Loucy (cell line): ENCODE data around the gene RNU2-63P.

Source experiments
- H2AFZ ChIP-seq: fragments of 200-600 bp; sonication (generic); 2 replicates; pipeline ENCODE4 v1.6.0; 2016; ENCODE audit warnings: antibody characterized with exemption, mild to moderate bottlenecking, low read length, moderate library complexity
- H3F3A ChIP-seq: fragments of 200-600 bp; 2 replicates; pipeline ENCODE4 v1.6.0; 2016; ENCODE audit warnings: antibody characterized with exemption, low read depth, mild to moderate bottlenecking
- H3K27me3 ChIP-seq: fragments of 200-600 bp; sonication (generic); 2 replicates; pipeline ENCODE4 v1.6.1; 2014; ENCODE audit warnings: low read length, mild to moderate bottlenecking; ENCODE audit not compliant: insufficient read depth, poor library complexity, severe bottlenecking
- H3K36me3 ChIP-seq: fragments of 200-600 bp; sonication (generic); 2 replicates; pipeline ENCODE4 v1.6.1; 2016; ENCODE audit warnings: low read length; ENCODE audit not compliant: insufficient read depth
- H3K4me1 ChIP-seq: fragments of 200-600 bp; sonication (generic); 2 replicates; pipeline ENCODE4 v1.5.1; 2014; ENCODE audit warnings: low read length, mild to moderate bottlenecking; ENCODE audit not compliant: insufficient read depth, poor library complexity, severe bottlenecking
- H3K4me2 ChIP-seq: fragments of 200-600 bp; sonication (generic); 2 replicates; pipeline ENCODE4 v1.6.0; 2014; ENCODE audit warnings: antibody characterized with exemption, low read length, low read depth, mild to moderate bottlenecking; ENCODE audit not compliant: poor library complexity, severe bottlenecking
- H3K4me3 ChIP-seq: fragments of 200-600 bp; sonication (generic); 2 replicates; pipeline ENCODE4 v1.5.1; 2014; ENCODE audit warnings: low read length, mild to moderate bottlenecking, mixed read lengths; ENCODE audit not compliant: poor library complexity, severe bottlenecking
- H3K79me2 ChIP-seq: fragments of 200-600 bp; sonication (generic); 2 replicates; pipeline ENCODE4 v1.6.1; 2014; ENCODE audit warnings: low read length; ENCODE audit not compliant: insufficient read depth
- H3K9ac ChIP-seq: fragments of 200-600 bp; sonication (generic); 2 replicates; pipeline ENCODE4 v1.6.0; 2014; ENCODE audit warnings: mild to moderate bottlenecking, low read depth, low read length, moderate library complexity; ENCODE audit not compliant: poor library complexity, severe bottlenecking
- H3K9me2 ChIP-seq: fragments of 200-600 bp; sonication (generic); replicated peaks from 2 replicates; pipeline ENCODE4 v1.6.1; 2016; ENCODE audit warnings: low read depth, low read length, mixed read lengths
- H3K9me3 ChIP-seq: fragments of 200-600 bp; sonication (generic); 2 replicates; pipeline ENCODE4 v1.6.1; 2014; ENCODE audit warnings: mild to moderate bottlenecking, antibody characterized with exemption, low read length, low read depth; ENCODE audit not compliant: insufficient read depth
- H4K20me1 ChIP-seq: fragments of 200-600 bp; sonication (generic); 2 replicates; pipeline ENCODE4 v1.6.0; 2014; ENCODE audit warnings: antibody characterized with exemption, low read length, mild to moderate bottlenecking; ENCODE audit not compliant: insufficient read depth, poor library complexity, severe bottlenecking
- EZH2phosphoT487 ChIP-seq: fragments of 200-600 bp; IDR thresholded peaks from 2 replicates; pipeline ENCODE4 v1.6.1; 2018; ENCODE audit warnings: antibody characterized with exemption, mild to moderate bottlenecking, moderate library complexity, borderline replicate concordance
- TF ChIP-seq, protein P1 (sequence below): fragments of 200-600 bp; sonication (generic); conservative IDR thresholded peaks from 2 replicates; pipeline ENCODE4 v1.5.1; 2014; ENCODE audit warnings: mild to moderate bottlenecking, antibody characterized with exemption, low read length

RNU2-63P gene

GRCh38 chr2:88028931-88029330 lies 12.6 kb upstream of the RNU2-63P start:
- H4K20me1 ChIP-seq: no peaks in the 10 kb centered on the region
- no peaks in the 10 kb centered on the region for H3K36me3 ChIP-seq
- no peak overlapping the region for H2AFZ ChIP-seq
- no peaks in the 10 kb centered on the region for H3F3A ChIP-seq
- H3K4me3 ChIP-seq: no peak overlapping the region
- no peaks in the 10 kb centered on the region for H3K9me3 ChIP-seq
- H3K9ac ChIP-seq: no peak overlapping the region
- no peaks in the 10 kb centered on the region for H3K9me2 ChIP-seq
- TF ChIP-seq EZH2phosphoT487: no peak
- TF ChIP-seq, protein P1, sequence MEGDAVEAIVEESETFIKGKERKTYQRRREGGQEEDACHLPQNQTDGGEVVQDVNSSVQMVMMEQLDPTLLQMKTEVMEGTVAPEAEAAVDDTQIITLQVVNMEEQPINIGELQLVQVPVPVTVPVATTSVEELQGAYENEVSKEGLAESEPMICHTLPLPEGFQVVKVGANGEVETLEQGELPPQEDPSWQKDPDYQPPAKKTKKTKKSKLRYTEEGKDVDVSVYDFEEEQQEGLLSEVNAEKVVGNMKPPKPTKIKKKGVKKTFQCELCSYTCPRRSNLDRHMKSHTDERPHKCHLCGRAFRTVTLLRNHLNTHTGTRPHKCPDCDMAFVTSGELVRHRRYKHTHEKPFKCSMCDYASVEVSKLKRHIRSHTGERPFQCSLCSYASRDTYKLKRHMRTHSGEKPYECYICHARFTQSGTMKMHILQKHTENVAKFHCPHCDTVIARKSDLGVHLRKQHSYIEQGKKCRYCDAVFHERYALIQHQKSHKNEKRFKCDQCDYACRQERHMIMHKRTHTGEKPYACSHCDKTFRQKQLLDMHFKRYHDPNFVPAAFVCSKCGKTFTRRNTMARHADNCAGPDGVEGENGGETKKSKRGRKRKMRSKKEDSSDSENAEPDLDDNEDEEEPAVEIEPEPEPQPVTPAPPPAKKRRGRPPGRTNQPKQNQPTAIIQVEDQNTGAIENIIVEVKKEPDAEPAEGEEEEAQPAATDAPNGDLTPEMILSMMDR: no peak
- no peak overlapping the region for H3K4me2 ChIP-seq
- no peaks in the 10 kb centered on the region for H3K27me3 ChIP-seq
- no peaks in the 10 kb centered on the region for H3K79me2 ChIP-seq
- H3K4me1 ChIP-seq: no peaks in the 10 kb centered on the region

DNA sequence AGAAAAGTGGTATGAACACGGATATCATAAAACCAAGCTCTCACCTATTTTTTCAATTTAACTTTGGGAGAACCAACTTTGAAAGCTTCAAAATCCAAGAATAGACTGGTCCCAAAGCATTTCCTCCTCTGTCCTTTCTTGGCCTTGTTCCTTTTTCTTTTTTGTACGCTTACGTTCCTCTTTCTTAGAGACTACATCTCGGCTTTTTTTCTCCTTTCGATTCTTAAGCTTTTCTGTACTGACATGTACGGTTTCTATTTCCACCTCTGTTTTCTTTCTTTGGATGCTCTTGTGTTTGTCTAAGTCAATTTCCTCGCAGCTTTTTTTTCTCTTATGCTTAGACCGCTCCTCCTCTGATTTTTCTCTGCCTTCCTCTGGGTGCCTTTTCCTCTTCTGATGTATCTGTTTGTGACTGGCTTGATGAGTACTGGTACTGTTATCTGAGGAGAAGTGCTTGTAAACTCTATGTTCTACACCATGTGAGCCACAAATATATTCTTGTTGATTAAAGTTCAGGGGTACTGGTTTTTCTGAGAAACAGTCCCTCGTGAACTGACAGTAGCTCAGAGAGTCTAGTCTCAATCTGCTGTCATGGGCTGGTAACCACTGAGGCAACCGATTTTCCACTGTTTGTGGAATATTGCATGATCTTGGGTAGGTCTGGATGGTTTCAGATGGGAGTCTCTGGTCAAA lies 11.5 kb upstream of the RNU2-63P start:
- Histone ChIP-seq H3K4me2 (no peak overlapping the region), H3K4me3 (no peak overlapping the region), H3F3A (no peaks in the 10 kb centered on the region), H3K27me3 (no peaks in the 10 kb centered on the region), H3K36me3 (no peaks in the 10 kb centered on the region), H3K9me2 (no peaks in the 10 kb centered on the region), H3K79me2 (no peaks in the 10 kb centered on the region), H3K9me3 (no peaks in the 10 kb centered on the region), H3K9ac (no peak overlapping the region), H2AFZ (no peak overlapping the region), H4K20me1 (no peaks in the 10 kb centered on the region), H3K4me1 (no peaks in the 10 kb centered on the region)
- TF ChIP-seq, protein P1: no peak
- no peak for TF ChIP-seq EZH2phosphoT487

DNA sequence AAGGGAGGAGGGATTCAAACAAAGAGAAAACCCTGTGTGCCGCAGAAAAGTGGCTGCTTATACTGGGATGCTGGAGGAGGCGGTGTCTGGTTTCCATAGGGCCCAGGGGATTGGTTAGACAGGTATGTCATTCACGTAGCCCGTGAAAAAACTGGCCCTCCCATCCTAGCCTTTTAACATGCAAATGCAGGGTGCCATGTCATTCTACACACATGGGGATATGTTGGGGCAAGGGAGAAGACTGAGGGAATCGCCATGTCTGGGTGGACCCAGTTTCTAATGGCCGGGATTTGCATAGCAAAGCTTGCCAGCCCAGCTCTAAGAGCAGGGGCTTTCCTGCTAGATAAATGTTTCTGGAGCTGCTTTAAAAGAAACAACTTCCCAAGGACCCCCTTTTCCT lies 8.2 kb upstream of the RNU2-63P start:
- no peaks in the 10 kb centered on the region for H3K36me3 ChIP-seq
- no peaks in the 10 kb centered on the region for H4K20me1 ChIP-seq
- H3K9me3 ChIP-seq: no peaks in the 10 kb centered on the region
- H3K9ac ChIP-seq: no peak overlapping the region
- H3K79me2 ChIP-seq: no peaks in the 10 kb centered on the region
- H3K9me2 ChIP-seq: no peaks in the 10 kb centered on the region
- H3K4me1 ChIP-seq: no peaks in the 10 kb centered on the region
- no peak overlapping the region for H3K4me3 ChIP-seq
- H2AFZ ChIP-seq: no peak overlapping the region
- TF ChIP-seq EZH2phosphoT487: no peak
- TF ChIP-seq, protein P1: no peak
- no peak overlapping the region for H3K4me2 ChIP-seq
- no peaks in the 10 kb centered on the region for H3K27me3 ChIP-seq
- no peaks in the 10 kb centered on the region for H3F3A ChIP-seq
